HG03025 (cell line): ENCODE results near the gene TOM1.

Experiments used
- ATAC-seq: cut with Tn5 transposase; IDR thresholded peaks from one replicate; pipeline ENCODE4 v1.9.1; 2021; ENCODE audit warnings: mild to moderate bottlenecking, moderate library complexity; ENCODE audit not compliant: unreplicated experiment, low FRiP score

The TOM1 gene

GRCh38 chr22:35306350-35306967 lies 6.8 kb downstream of the TOM1 start:
- ATAC-seq, result no peak

DNA sequence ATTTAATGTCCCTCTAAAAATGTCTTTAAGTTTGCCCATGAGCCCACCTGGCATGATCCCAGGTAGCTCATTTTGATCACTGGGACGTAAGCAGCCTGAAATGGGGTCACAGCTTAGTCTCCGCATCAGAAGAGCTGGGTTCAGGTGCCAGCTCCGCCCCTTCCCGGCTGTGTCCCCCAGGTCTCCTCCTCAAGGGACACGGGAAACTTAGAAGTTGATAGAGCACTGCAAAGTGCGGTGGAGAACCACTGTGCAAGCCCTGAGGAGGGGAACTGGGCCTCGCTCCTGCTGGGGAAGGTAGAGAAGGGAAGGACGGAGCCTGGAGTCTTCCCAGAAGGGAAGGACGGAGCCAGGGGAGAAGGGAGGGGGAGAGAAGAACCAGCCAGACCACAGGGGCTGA lies 7.7 kb downstream of the TOM1 start:
- no peak for ATAC-seq

DNA sequence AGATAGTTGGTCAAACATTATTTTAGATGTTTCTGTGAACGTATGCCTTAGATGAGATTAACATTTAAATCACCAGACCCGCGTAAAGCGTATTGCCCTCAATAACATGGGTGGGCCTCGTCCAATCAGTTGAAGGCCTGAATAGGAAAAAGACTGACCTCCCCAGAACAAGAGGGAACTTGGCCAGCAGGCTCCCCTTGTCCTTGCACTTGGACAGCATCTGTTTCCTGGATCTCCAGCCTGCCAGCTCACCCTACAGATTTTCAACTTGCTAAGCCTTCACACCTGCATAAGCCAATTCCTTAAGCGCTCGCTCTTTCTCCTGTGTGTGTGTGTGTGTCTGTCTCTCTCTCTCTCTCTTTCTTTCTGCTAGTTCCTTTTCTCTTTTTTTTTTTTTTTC lies 8.2 kb downstream of the TOM1 start:
- ATAC-seq, result no peak

DNA sequence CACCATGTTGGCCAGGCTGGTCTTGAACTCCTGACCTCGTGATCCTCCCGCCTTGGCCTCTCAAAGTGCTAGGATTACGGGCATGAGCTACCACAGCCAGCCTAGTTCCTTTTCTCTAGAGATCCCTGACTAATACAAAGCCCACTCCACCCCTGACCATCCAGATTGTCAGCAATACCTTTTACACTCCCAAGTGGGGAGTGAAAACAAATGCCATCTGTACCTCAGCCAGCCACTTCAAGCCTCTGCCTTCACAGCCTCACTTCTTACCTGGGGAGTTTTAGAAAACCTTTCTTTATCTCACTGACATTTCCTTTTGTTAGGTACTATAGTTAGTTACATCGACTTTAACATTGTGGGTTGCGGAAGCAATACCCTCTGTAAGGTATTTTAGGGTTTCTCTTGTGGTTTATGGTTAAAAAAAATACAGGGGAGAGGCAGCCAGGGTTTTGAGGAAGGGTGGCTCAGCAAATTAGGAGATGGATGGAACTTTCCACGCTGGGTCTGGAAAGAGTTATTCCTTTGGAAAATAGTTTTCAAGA lies 8.9 kb downstream of the TOM1 start:
- ATAC-seq, result peak; percentile 41

GRCh38 chr22:35310556-35311550 lies 11.2 kb downstream of the TOM1 start:
- no peak for ATAC-seq

- ATAC-seq, result no peak
These were observed 11.9 kb downstream of the TOM1 start for GRCh38 chr22:35311551-35311999.

DNA sequence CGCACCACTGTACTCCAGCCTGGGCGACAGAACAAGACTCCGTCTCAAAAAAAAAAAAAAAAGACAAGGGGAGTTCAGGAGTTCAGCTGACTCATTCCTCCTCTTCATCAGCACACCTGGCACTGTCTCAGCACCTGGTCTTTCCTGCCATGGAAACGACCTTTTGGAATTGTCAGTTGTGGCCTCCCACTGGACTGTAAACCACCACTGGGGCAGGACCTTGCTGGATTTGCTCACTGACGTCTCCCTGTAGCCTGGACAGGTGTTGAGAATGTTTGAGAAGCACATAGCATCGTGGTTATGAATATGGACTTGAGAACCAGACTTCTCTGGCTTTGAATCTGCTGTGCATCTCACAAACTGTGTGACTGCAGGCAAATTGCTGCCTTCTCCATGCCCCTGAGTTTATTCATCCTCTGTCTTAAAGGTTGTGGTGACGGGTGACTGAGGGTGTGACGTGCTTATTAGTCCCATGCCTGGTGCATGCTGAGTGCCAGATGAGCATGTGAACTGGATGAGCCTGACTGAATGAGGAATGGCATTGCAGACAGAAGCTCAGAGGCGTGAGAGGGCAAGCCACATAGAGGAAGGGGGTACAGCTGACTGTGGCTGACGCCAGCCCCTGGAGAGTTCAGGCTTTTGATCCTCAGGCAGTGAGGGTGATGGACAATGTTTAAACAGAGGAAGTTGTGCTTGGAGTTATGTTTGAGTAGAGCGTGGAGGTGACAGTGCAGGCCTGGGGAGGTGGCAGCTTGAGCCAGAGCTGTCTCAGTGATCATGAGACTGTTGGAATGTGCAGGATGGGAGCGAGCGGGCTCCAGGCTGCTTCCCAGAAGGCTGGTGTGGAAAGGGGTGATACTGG lies 12.7 kb downstream of the TOM1 start:
- ATAC-seq, result no peak

DNA sequence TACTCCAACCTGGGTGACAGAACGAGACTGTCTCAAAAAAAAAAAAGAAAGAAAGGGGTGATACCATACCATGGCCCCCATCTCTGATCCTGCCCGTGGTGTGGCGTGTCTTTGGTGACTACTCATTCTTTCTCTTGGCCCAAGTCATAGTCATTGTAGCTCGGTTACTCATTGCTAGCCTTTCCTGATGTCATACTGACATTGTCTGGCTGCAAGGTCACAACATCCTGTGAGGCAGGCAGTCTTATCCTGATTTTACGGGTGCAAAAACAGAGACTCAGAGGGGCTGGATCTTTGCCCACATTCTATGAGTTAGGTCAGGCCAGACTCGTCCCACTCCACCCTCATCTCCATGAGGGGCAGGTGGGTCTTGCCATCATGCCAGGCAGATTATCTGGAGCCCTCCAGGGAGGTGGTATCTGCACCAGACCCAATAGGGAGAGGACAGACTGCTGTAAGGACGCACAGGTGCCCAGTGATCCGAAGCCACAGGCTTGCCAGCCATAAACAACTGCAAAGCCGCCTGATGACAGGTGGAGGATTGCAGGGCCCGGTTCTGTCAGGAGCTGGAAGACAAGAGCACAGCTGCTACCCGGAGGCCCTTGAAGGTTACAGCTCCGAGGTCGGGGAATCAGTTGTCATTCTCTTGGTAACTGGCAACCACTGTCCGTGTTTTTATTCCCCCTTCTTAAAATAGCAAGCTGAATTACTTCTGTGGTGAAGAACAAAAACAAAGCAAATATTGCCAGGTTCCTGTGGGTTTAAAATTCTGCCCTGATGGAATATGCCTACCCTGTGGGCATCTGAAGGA lies 13.8 kb downstream of the TOM1 start:
- ATAC-seq, result no peak

DNA sequence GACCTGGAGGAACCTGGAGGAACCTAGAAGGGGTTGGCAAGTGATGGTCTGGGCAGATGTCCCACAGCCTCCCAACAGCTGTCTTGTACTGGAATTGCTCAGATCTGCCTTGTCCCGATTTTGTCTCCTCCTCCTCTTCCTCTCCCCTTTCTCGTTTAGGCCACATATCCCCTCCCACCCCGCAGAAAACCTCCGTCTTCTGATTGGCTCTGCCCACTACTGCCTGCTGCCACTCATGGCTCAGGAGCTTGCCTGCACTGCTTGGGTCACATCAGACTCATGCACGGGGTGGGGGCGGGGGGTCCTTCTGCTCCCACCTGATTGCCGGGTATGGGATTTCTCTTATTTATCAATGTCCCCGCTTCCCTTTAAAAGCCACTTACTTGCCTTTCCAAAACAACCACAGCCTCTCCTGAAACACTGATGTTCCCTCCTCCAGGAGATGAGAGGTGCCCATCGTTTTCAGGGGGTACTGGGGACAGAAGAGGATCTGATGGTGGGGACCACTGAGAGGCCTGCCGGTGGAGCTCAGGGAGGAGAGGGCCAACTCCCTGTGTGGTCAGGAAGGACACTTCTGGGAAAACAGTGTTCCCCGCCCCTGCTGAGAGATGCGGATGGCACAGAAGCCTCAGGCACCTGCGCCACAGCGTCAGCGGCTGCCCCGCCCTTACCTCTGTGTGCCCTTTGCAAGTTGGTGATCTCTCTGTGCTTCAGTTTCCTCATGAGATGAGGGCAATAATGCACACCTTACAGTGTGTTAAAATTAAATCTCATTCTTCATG lies 14.7 kb downstream of the TOM1 start:
- ATAC-seq, result no peak

GRCh38 chr22:35315141-35315854 lies 15.6 kb downstream of the TOM1 start:
- ATAC-seq, result no peak

GRCh38 chr22:35315855-35316745 lies 16.4 kb downstream of the TOM1 start:
- no peak for ATAC-seq

- ATAC-seq, result no peak
These were observed 17.1 kb downstream of the TOM1 start for GRCh38 chr22:35316751-35317150.

GRCh38 chr22:35317680-35318290 lies 18.1 kb downstream of the TOM1 start:
- ATAC-seq, result no peak

GRCh38 chr22:35318346-35319215 lies 18.9 kb downstream of the TOM1 start:
- ATAC-seq, result no peak

- no peak for ATAC-seq
These were observed 19.7 kb downstream of the TOM1 start for GRCh38 chr22:35319244-35319985.
